ENCODE results near the gene PYROXD2.

Gene PYROXD2

DNA sequence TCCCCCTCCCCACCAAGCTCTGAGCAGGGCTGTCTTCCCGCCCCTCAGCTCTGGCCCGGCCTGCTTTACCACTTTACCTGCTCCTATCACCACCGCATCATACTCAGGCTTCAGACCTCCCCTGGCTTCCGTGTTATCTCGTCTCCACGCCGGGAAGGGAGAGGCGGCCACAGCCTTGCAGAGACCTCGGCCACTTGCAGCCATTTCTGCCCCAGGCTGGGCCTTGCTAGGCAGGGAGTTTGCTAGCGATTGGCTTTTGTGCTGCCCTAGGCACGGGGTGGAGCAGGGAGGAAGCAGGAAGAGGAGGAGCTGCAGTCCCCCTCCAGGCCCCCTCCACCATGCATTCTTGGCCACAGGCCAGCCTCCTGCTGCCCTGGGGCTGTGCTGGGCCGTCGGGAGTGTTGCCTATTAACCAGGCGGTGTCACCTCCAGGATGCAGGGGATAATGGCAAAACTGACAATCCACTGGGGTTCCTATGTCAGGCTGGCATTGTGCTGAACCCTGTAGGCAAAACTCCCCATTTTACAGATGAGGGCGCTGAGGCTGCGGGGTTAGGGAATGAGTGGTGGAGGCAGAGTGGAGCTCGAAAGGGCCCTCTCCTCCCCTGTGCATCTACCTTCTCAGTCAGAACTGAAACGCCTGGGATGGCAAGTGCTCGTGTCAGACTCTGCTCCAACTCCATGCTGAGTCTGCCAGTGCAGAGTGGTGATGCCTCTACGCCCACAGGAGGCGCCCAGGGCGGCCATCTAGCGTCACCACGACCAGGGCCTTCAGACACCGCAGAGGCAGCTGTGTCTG is at the start of gene PYROXD2:
Gene PYROXD2 (minus strand): TSS at position 251 of the 799 bp plus-strand sequence. CDS start 47 bp downstream, at position 204.
- DNase-seq (ENCODE audit: low read depth): peak; percentile 82
- peak within 1 kb of the TSS; percentile 50 for H3K4me3 ChIP-seq (ENCODE audit: low read length)

DNA sequence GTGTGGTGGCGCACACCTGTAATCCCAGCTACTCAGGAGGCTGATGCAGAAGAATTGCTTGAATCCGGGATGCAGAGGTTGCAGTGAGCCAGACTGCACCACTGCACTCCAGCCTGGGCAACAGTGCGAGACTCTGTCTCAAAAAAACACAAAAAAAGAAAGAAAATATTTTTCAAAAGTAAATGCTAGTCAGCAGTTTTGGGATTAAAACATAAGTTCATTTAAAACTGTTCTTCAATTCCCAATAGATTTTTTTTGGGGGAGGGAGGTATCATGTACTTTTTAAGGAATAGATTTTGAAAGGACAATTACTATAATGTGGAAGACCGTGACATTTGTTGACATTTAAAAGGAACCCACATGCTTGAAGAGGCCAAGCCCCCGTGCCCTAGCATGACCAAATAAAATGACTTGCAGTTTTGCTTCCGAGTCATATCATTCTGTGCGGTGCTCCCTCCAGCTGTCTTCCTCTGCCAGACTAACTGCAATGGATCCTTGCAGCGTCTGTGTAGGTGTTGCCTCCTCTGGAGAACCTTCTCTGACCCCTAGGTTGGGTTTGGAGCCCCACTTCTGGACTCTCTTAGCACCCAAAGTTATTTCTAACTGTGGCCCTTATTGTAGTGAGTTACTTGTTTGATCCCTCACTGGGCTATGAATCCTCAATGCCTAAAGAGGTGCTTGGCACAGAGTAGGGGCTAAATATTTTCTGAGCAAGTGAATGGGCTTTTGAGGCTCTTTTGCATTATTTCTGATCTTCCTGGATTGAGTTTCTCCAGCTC is 49.2 kb upstream of the PYROXD2 start:
- TF ChIP-seq, protein P1, sequence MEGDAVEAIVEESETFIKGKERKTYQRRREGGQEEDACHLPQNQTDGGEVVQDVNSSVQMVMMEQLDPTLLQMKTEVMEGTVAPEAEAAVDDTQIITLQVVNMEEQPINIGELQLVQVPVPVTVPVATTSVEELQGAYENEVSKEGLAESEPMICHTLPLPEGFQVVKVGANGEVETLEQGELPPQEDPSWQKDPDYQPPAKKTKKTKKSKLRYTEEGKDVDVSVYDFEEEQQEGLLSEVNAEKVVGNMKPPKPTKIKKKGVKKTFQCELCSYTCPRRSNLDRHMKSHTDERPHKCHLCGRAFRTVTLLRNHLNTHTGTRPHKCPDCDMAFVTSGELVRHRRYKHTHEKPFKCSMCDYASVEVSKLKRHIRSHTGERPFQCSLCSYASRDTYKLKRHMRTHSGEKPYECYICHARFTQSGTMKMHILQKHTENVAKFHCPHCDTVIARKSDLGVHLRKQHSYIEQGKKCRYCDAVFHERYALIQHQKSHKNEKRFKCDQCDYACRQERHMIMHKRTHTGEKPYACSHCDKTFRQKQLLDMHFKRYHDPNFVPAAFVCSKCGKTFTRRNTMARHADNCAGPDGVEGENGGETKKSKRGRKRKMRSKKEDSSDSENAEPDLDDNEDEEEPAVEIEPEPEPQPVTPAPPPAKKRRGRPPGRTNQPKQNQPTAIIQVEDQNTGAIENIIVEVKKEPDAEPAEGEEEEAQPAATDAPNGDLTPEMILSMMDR (IDR thresholded peaks at IDR 0.05; ENCODE audit: insufficient read depth, low read depth, low read length, missing control alignments): no peak
- no peak overlapping the region for H3K4me3 ChIP-seq (ENCODE audit: low read length)
- no peak for DNase-seq (ENCODE audit: low read depth)

More for the DNA sequence above, at the start of gene PYROXD2:
- TF ChIP-seq, protein P1 (IDR thresholded peaks at IDR 0.05; ENCODE audit: insufficient read depth, low read depth, low read length, missing control alignments): no peak

DNA sequence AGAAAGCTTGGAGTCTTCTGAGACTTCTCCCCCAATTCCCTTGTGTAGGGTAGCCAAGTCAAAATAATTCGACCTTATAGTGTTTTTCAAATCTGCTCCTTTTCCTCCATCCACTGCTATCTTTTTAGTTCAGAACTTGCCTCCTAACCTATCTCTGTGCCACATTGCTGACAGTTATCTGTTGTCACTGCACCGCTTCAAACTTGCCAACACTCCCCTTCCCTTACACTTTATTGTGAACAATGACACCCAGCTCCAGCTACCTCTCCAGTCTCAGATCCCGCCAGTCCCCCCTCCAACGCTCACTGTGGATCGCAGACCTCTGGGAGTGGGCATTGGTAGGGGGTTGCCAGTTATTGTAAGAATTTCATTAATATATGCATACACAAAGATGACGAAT is 48.0 kb upstream of the PYROXD2 start:
- DNase-seq (ENCODE audit: low read depth): no peak
- TF ChIP-seq, protein P1 (IDR thresholded peaks at IDR 0.05; ENCODE audit: insufficient read depth, low read depth, low read length, missing control alignments): no peak
- no peak overlapping the region for H3K4me3 ChIP-seq (ENCODE audit: low read length)

DNA sequence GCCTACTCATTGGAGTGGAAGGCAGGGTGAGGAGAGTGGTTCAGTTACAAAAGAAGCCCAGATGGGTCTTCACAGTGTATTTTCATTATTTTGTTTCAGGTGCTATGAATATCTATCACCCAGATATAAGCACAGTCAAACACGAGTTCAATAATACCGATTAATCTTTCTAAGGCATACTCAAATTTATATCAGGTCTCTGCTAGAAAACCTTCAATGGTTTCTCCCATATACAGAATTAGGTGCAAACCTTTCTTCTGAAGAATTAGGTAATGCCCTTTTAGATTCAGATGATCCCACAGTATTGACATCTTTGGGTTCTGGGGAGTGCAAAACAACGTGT is 46.5 kb upstream of the PYROXD2 start:
- no peak for DNase-seq (ENCODE audit: low read depth)
- no peak overlapping the region for H3K4me3 ChIP-seq (ENCODE audit: low read length)
- TF ChIP-seq, protein P1 (IDR thresholded peaks at IDR 0.05; ENCODE audit: insufficient read depth, low read depth, low read length, missing control alignments): no peak

DNA sequence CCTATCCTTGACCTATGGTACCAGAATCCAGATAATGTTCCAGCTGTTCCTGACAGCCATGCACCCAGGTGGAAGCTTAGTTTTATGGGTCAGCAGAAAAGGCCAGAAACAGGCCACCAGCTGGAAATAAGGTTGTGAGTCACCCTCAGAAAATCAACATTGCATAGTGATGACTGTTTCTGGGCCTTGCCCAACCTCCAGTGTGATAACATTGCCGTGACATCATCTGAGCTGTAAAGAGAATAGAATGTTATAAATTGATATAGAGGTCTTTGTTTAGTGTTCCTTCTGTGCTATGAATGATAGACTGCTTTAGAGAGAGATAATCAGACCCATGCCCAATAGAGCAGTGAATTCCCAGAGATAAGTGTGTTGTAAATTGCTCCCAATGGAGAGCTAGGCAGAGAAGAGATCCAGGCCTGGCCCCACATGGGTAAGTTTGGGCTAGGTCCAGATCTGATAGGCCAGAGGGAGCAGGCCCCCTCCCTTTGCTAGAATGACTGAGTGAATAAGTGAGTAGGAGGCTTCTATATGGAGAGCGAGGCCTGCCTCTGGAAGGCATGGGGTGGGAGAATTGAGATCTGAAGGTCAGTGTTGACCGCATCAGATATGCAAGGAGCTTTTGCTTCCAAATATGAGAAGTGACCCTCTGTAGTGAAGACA is 46.0 kb upstream of the PYROXD2 start:
- peak; percentile 91 for DNase-seq (ENCODE audit: low read depth)
- H3K4me3 ChIP-seq (ENCODE audit: low read length): no peak overlapping the region
- TF ChIP-seq, protein P1 (IDR thresholded peaks at IDR 0.05; ENCODE audit: insufficient read depth, low read depth, low read length, missing control alignments): no peak

DNA sequence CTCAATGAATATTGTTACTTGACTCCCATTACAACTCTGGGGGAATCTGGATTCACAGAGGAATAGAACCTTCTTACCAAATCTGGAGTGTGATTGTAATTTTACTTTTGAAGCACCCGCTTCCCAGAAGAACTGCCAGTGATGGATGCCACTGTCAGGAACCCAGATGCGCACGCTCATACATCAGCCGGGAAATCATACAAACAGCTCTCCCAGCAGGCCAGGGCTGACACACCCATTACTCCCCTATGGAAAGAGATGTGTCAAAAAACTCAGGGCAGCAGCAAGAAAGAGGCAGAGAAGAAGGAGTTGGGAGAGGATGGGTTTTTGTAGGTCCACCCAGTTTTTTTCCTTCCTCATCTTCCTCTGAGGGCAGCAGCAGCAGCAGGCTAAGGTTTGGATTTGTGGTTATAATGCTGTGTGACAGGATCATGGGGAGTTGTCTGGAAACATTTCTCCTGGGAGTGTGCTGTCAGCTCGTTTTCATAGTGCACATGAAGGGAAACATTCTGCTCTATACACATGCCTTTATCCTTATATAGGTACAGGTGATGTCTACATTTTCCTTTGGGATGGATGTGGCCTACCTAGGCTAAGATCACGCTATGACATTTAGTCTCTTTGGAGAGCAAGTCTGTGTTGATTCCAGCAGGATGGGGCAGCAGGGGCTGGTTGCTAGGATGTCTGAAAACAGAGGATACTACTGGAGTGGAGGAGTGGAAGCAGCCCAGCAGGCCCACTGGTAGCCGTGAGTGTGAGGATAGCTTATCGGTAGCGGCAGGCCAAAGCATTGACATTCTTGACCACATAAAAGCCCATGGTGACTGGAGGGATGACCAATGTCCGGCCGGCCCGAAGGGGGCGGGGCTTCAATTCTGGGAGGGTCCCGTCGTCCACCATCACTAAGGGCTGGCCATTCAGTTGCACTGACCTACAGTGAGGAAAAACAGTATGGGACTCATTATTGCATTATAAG is 44.1 kb upstream of the PYROXD2 start:
- TF ChIP-seq, protein P1 (IDR thresholded peaks at IDR 0.05; ENCODE audit: insufficient read depth, low read depth, low read length, missing control alignments): no peak
- no peak overlapping the region for H3K4me3 ChIP-seq (ENCODE audit: low read length)
- no peak for DNase-seq (ENCODE audit: low read depth)

Data from epithelial cell of esophagus (primary cell).